Activated CD8-positive, alpha-beta memory T cell treated with anti-CD3 and anti-CD28 coated beads for 1 hour (primary cell): Measurements from ENCODE around the gene BRSK2.

ENCODE experiments used
- DNase-seq, 2 donors: peaks; one replicate each; pipeline ENCODE4 v3.0.0-alpha.2; 2020; ENCODE audit warnings: low read depth in 1 of 2; ENCODE audit errors: extremely low read depth in 1 of 2

The BRSK2 gene

DNA sequence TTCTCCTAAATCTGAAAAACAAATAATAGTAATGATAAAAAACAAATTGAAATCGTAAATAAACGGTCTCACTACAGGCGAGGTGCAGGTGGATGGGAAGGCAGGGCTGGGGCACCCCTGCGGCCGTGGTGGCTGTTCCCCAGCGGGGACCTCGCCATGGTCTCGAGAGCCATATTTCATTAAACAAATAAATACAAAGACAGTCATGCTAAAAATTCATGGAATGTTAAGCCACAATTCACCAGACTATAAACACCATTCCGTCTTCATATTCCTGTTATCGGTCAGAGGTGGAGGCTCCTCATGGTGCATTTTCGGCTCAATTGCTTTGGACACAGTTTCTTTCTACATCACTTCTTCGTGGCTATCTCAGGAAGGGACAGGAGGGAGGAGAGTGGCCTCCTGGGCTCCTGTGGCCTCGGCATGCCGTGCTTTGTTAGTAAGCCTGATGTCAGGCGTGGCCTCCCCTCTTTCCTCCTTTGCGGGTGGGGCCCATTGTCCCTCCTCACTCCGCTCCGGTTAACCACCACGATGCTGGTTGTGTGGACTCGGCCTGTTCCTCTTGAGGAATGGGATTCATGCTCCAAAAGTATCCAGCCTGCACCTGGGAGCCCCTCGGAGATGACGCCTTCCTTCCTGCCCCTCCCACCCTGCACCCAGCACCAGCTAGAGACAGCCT lies 16.1 kb upstream of the BRSK2 start:
- DNase-seq: no peak

GRCh38 chr11:1375161-1375954 lies 14.4 kb upstream of the BRSK2 start:
- no peak for DNase-seq

DNA sequence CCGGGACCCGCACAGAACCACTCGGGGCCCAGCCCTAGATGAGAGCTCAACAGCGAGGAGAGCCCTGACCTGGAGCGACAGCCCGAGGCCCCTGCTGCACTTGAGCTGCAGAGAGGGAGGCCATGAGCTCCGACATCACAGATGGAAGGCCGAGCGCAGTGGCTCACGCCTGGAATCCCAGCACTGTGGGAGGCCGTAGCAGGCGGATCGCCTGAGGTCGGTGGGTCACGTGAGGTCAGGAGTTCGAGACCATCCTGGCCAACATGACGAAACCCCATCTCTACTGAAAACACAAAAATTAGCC lies 13.8 kb upstream of the BRSK2 start:
- DNase-seq: no peak

- no peak for DNase-seq
Observed at GRCh38 chr11:1377231-1377780, 12.4 kb upstream of the BRSK2 start.

DNA sequence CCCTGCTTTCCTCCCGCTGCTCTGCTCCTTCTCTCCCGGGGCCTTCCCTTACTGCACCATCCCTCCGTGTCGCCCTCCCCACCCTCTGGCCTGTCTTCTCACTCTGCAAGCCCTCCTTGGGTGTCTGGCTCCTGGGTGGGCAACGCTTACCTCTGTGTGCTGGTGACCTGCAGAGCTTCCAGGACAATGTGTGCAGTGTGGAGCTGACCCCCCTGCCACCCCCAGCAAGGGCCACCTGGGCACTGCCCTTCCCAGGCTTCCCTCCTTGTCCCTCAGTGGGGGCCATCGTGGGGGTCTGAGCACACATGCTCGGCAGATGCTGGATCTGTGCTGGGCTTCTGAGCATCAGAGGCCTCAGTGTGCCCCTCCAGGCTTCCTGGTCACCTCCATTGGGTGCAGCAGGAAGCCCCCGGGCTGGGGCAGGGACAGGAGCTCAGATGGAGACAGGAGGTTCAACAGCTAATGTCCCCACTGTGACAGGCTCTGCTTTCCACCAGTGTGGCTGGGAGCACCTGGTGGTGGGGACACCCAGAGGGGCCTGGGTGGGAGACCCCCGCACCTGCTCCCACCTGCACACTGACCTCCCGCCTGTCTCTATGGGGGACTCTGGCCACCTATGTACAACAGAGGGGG lies 7.8 kb upstream of the BRSK2 start:
- no peak for DNase-seq

GRCh38 chr11:1382429-1382828 lies 7.3 kb upstream of the BRSK2 start:
- DNase-seq: no peak

GRCh38 chr11:1382831-1383607 lies 6.7 kb upstream of the BRSK2 start:
- peak; percentile 60 to 68 for DNase-seq

- DNase-seq: no peak
Observed at GRCh38 chr11:1384199-1384970, 5.3 kb upstream of the BRSK2 start.

- DNase-seq: no peak
Observed at GRCh38 chr11:1387521-1387920, 2.2 kb upstream of the BRSK2 start.

- DNase-seq: no peak
Observed at GRCh38 chr11:1387961-1388762, 1.6 kb upstream of the BRSK2 start.

DNA sequence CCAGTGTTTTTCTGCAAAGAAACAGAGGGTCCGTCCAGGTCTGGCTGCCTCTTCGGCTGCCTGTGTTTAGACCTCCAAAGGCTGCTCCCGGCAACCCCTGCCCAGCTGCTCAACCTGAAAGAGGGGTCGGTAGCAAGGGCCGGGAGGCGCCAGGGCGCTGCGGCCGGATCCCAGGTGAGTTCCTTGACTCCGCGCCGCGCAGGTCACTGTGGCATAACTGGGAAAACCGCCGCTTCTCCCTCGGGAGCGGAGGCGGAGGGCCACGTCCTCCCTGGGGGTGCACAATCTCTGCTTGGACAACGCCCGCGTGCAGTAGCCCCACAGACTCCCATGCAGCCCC lies 1.0 kb upstream of the BRSK2 start:
- DNase-seq: no peak

- DNase-seq: peak; percentile 91 to 93
Observed at GRCh38 chr11:1389103-1389931, 417 bp upstream of the BRSK2 start.

DNA sequence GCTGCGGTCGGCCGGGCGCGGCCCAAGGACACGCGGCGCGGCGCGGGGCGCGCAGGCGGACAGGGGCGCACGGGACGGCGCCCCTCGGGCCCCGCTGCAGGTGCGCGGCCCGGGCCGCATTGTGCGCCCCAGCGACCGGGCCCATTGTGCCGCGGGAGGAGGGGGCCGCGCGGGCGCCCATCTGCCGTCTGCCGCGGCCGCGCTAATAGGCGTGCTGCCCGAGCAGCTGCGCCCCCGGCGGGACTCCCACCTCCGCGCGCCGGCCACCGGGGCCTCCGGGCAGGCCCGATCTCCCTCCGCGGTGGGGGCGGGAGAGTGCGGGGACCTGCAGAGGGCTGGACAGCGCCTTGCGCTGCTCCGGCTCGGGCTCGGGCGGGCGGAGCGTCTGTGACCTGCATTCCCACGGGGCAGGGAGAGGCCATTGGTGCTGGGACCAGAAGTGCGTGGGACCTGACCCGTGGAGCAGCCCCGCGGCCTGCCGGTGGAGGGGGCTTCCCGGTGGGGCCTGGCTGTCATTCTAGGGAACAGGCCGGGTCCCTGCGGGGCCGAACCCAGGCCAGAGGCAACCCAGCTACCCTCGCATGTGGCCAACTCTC lies 933 bp downstream of the BRSK2 start:
- DNase-seq: no peak

- DNase-seq: no peak
Observed at GRCh38 chr11:1391165-1392075, 1.7 kb downstream of the BRSK2 start.

- DNase-seq: no peak
Observed at GRCh38 chr11:1392111-1392510, 2.4 kb downstream of the BRSK2 start.

- no peak for DNase-seq
Observed at GRCh38 chr11:1392561-1392960, 2.8 kb downstream of the BRSK2 start.

DNA sequence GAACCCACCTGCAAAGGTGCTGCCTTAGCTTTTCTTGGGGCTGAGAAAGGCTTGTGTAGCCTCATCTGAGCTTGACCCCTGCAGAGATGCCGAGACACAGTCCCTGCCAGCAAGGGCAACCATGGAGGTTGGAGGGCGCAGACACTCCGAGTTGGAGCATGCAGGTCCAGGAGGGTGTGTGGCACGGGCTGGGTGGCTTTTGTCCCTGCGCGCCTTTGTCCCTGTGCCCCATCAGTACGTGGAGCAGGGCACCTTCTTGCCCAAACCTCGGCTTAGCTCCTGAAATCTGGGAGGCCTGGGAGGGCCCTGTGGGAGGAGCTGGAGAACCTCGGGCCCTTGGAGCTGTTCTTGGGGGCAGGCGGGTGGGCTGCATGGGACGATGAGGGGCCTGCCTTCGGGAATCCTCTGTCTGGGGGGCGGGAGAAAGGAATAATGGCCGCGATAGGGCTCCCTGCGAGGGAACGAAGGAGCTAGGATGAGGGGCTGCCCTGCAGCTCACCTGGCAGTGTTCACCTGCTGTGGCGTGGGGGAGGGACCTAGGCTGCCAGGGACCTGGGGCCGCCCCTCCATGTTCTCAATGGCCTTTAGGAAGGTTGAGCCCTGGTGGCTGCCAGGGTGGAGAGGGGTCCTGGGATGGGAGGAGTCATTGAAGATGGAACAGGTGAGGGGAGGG lies 3.4 kb downstream of the BRSK2 start:
- no peak for DNase-seq
